Limb (tissue), 2 donors: ENCODE results near the gene MGP.
A peak's percentile ranks its signal among the peaks of the same experiment; 100 is the strongest.

Experiments used
- DNase-seq, 2 donors: peaks; one replicate each; pipeline ENCODE4 v3.0.0-alpha.2; 2016; ENCODE audit errors: extremely low spot score in 2 of 2

The MGP gene

DNA sequence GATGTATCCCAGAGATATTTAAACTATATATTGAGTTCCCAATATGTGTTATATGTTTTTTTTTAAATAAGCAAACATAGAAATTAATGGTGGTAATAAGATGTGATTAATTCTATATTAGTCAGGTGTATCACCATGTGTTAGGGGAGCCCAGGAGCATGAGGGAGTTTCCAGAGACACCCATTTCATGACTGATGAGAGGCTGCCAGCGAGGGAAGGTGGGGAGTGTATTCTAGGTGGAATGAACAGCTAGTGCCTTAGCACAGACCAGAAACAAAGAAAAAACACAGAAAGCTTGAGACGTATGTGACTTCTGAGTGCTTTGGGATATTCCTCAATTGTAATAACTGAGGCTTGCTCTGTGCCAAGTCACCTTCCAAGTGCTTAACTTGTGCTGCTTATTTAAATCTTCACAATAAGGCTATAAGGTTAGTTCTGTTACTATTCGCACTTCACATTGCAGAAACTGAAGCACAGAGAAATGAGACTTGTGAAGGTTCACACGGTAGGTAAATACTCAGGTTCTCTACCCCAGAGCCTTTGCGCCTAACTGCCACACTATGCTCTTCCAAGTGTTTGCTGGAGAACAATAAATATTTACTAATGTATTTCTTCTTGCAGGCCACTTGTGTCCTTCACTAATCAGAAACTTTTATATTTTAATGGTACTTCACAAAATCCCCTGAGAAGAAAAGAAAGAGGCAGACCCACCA lies 17.9 kb upstream of the MGP start:
- DNase-seq = no peak

GRCh38 chr12:14902465-14902864 lies 16.8 kb upstream of the MGP start:
- no peak for DNase-seq

- no peak for DNase-seq
Measured at GRCh38 chr12:14901228-14901562, 15.5 kb upstream of the MGP start.

GRCh38 chr12:14900521-14901227 lies 15.0 kb upstream of the MGP start:
- no peak for DNase-seq

- peak in 1 of 2 donors; percentile 63 for DNase-seq
Measured at GRCh38 chr12:14896521-14897169, 11.0 kb upstream of the MGP start.

DNA sequence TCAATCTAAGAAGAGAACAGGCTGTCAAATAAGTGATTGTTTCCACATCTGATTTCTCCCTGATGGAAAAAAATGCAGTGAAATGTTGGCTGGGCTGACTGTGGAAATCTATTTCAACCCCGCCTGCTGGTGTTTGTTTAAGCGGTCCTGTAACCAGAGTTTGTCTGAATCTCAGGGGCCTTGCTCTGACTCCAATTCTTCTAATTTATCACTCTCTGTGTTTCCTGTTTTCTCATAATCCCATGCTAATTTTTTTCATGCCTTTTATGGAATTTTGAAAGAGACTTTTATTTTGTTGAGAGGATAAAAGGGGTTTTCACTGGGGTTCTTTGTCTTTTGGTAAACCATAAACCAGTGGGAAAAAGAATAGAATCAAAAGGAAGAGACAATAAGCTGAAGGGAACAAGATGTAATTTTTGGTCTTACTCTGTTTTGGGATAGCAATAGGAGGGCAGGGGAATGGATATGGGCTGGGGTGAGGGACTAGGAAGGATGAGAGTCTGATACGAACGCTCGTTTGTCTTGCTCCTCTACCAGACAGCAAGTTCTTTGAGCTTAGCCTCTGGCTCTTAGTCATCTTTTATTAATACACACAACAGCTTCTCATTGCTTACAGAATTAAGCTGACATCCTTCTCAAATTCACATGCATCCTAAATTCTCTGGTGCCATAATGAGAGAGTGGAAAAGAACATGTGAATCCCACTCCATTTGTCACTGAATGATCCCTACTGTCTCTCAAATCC lies 8.0 kb upstream of the MGP start:
- DNase-seq = peak in 1 of 2 donors; percentile 67

DNA sequence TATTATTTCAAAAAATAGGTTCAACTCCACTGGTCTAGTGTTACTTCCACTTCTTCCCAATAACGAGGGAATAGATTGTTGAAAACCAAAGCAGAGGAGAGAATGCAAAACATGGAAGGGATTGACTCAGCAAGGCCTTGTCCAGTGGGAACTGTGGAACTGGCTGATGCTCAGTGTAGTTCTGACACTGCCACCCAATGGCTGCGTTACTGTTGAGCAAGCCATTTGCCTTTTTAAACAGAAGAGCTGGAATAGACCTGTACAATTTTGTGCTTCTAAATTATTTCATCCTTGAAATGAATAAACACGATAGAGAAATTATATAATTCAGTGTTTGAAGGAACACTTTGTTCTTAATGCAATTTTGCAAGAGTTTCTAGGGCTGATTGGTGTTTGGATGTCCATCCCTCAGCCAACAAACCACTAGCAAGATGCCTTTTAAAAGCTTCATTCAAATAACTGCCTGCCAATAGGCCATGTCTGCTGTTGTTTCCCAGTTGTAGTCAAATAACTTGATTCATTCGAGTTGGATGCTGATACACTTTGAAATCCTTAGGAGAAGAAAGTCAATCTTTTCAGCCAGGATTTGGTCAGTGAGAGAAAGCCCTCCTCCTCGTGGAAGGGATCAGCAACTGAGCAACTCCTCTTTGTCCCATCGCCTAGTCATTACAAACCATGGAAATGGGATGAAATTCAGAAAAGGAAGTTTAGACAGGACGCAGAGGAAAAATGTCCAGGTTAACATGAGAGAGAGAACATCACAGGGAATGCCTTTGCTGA lies 7.3 kb upstream of the MGP start:
- DNase-seq = peak in 1 of 2 donors; percentile 47

DNA sequence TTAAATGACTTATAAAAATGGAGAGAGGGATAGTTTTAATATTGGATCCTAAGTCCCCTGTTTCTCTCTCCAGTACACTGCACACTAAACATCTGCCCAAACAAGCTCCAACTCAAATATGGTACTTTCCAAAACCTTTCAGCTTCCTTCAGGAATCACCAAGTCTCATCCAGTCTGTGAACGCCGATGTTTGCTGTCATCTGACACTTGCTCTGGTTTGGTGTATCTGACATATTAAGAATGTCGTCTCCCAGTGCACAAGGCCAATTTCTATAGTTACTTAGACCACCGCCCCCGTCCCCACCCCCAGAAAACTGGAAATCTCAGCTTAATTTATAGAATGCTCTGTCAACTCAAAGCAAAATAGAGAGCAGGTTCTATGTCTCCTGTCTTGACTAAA lies 5.0 kb upstream of the MGP start:
- DNase-seq = no peak

DNA sequence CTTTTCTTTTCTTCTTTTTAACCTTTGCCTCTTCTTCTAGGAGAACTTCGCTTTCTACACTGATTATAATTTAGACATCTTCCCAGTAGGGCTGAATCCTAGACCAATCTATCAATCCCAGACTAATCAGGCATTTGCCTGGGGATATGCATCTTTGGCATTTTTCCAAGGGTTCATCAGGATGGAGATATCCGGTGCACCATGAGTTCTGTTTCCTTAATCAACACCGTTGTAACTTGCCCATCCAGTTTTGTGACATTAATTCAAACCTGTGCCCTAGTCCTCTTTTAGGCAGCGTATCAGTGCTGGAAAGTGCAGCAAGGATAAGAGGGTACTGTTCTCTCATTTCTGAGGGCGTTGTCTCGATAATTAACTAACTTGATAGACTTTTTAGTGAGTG lies 617 bp upstream of the MGP start:
- DNase-seq = no peak

GRCh38 chr12:14884458-14884878 lies 1.2 kb downstream of the MGP start:
- DNase-seq = peak; percentile 77 to 81

DNA sequence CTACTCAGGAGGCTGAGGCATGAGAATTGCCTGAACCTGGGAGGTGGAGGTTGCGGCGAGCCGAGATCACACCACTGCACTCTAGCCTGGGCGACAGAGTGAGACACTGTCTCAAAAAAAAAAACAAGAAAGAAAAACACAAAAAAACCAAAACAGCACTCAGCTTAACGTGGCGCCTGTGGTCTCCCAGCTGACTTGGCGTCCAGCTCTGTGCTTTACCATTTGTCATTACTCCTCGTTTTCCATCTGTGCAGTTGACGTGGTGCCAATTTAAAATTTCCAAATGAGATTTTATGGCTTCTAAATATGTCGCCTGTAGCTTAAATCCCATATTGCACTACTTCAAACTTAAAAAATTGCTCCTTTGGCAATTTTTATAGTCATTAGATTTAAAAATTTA lies 2.0 kb downstream of the MGP start:
- peak in 1 of 2 donors; percentile 55 for DNase-seq

- DNase-seq = no peak
Measured at GRCh38 chr12:14880890-14881453, 4.7 kb downstream of the MGP start.

DNA sequence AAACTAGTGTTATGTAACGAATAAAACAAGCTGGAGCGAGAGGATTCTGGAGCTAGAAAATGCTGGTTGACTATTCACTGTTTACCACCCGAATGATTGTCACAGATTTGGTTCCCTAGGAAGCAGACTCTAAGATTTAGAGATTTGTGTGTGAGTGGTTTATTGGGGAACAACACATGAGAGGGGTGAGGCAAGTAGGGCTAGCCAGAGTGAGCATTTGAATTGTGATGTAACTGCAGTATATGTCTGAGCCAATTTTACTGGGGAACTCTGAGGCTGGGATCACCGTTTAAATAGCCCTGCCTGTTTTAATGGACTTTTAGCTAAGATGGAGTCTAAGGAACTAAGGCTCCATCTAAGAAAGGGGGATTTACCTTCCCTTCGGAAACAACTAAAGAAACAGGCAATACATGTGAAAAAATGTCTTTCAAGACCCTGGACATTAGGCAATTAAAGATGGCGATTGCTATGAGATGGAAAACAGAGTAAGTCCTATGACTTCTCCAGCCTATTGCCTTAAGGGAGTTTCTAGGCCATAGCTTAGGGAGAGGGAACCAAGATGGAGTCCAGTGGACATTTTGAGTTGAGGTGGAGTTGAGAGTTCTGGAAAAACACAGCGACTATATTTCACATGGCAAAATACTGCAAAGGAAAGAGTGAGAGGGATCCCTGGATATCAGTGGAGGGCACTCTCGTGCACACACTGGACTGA lies 6.3 kb downstream of the MGP start:
- no peak for DNase-seq

DNA sequence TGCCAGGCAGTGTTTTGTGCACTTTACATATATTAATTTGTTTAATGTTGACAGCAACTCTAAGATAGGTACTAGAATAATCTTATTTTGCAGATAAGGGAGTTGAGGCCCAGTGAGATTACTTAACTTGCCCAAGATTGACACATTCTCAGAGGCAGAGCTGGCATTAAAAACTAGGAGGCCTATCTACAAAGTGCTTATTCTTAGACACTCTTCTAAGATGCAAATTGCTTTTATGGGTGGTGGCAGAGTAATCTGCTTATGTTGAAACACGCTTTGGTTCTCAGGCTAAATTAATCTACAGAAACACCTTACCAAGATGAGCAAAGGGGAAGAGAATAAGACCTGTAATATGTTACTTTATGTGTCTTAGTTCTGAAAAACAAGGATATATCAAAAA lies 7.2 kb downstream of the MGP start:
- no peak for DNase-seq

- DNase-seq = no peak
Measured at GRCh38 chr12:14876833-14877232, 8.8 kb downstream of the MGP start.

DNA sequence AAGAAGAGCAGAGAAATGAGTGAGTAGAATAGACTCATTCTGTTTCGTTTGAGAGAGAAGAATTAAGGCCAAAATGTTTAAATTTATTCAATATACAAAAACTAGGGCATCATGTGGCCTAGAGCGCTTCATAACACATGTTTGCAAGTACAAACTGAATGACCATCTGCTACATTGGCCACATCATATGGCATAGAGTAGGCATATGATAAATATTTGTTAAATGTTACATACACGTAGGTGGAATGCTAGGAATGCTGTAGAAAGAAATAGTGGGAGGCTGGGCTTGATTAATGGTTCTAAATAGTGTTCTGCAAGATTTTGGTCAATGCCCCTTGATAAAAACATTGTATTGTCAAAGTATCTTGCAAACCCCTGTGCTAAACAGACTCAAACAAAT lies 10.8 kb downstream of the MGP start:
- DNase-seq = no peak

- DNase-seq = no peak
Measured at GRCh38 chr12:14873440-14874185, 12.0 kb downstream of the MGP start.

DNA sequence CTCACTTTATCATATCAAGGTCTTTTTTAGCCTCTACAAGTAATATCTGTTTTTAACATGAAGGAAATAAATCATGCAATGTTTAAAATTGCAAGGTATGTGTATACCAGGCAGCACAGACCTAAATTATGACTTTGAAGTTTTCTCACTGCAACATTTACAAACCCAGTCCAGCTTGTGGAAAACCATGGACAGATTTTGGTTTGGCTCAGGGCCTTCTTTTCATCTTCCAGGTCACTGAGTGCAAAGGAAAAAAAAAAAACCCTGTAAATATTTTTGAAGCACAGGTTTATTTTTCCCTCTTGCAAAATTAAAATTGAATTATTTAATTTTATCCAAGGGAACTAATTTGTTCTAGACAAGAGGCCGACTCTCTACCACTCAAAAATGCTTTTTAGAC lies 13.8 kb downstream of the MGP start:
- DNase-seq = no peak

DNA sequence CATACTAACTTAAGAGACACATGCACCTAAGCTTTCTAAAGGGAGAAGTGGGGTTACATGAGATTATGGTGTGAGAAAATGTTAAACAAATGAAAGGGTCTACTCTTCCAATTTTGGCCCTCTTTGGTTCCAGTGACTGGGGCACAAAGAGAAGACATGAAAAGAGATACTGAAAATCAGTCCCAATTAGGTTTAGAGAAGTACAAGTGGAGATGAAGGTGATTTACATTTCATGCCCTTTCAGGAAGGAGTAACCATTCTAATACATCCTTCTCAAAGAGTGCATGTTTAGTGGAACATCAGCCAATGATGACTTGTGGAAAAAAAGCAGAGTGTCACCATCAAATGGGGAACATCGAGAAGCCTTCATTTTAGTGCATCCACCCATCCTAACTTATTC lies 14.4 kb downstream of the MGP start:
- no peak for DNase-seq
